IMR-90 (cell line): Measurements from ENCODE around the gene XRCC3. TPM values are rescaled to one million over a fixed set of nuclear protein-coding genes. Genes with fewer than 3 reads are reported as not detected.

Experiments used
- ATAC-seq: fragments of 200-7000 bp; cut with Tn5 transposase; 2 replicates; pipeline ENCODE4 v1.9.1; 2020; ENCODE audit warnings: low read depth, mild to moderate bottlenecking, moderate library complexity
- BruUV-seq: library from RNA; stranded (reverse); fragments of 400-500 nt; replicated peaks from 2 replicates; lab custom pipeline; 2021; lab: Mats Ljungman, UMichigan
- CTCF ChIA-PET: fragments of 300-600 bp; formaldehyde crosslinking; extraction: SDS; loops from one replicate; lab custom pipeline; 2021; ENCODE audit warnings: antibody characterized with exemption; lab: Yijun Ruan, JAX
- POLR2A ChIA-PET: fragments of 300-600 bp; sonication (Branson Sonifier 250); formaldehyde crosslinking; loops from one replicate; lab custom pipeline; 2022; ENCODE audit warnings: antibody characterized with exemption; ENCODE audit not compliant: unreplicated experiment; lab: Charles Lee
- DNase-seq: peaks from one replicate; pipeline ENCODE4 v3.0.0; 2013
- H2AFZ ChIP-seq: replicated peaks from 2 replicates; pipeline ENCODE3; 2013; ENCODE audit warnings: low read length, mild to moderate bottlenecking; ENCODE audit not compliant: poor library complexity
- H2AK5ac ChIP-seq: 2 replicates; pipeline ENCODE4 v1.6.1; 2013; ENCODE audit warnings: low read depth, low read length, inconsistent platforms
- H2AK9ac ChIP-seq: replicated peaks from 2 replicates; pipeline ENCODE3; 2013; ENCODE audit warnings: mild to moderate bottlenecking, low read depth, low read length, moderate library complexity; ENCODE audit not compliant: poor library complexity
- H2BK120ac ChIP-seq: 2 replicates; pipeline ENCODE4 v1.6.1; 2013; ENCODE audit warnings: low read depth, low read length, inconsistent platforms
- H2BK15ac ChIP-seq: 3 replicates; pipeline ENCODE4 v1.6.1; 2013; ENCODE audit warnings: low read depth, low read length, inconsistent platforms
- H2BK20ac ChIP-seq: 2 replicates; pipeline ENCODE4 v1.6.1; 2013; ENCODE audit warnings: low read depth, mild to moderate bottlenecking, inconsistent platforms, low read length, moderate library complexity
- H2BK5ac ChIP-seq: 2 replicates; pipeline ENCODE4 v1.6.1; 2013; ENCODE audit warnings: mild to moderate bottlenecking, low read depth, low read length, inconsistent platforms; ENCODE audit not compliant: poor library complexity, severe bottlenecking
- H3K14ac ChIP-seq: replicated peaks from 2 replicates; pipeline ENCODE4 v1.6.1; 2013; ENCODE audit warnings: low read depth, low read length, inconsistent platforms
- H3K18ac ChIP-seq: 2 replicates; pipeline ENCODE4 v1.6.1; 2013; ENCODE audit warnings: low read depth, low read length, control low read depth
- H3K23ac ChIP-seq: 2 replicates; pipeline ENCODE4 v1.6.1; 2013; ENCODE audit warnings: low read depth, low read length, inconsistent platforms
- H3K27ac ChIP-seq: 2 replicates; pipeline ENCODE4 v1.5.1; 2013; ENCODE audit warnings: mild to moderate bottlenecking, control low read depth, low read length; ENCODE audit not compliant: insufficient read depth
- H3K27me3 ChIP-seq: 2 replicates; pipeline ENCODE4 v1.6.1; 2013; ENCODE audit warnings: low read length; ENCODE audit not compliant: control insufficient read depth, insufficient read depth
- H3K36me3 ChIP-seq: 2 replicates; pipeline ENCODE4 v1.6.1; 2013; ENCODE audit warnings: low read length, mixed read lengths; ENCODE audit not compliant: control insufficient read depth, insufficient read depth
- H3K4ac ChIP-seq: 2 replicates; pipeline ENCODE4 v1.6.1; 2013; ENCODE audit warnings: low read depth, low read length, inconsistent platforms
- H3K4me1 ChIP-seq: 2 replicates; pipeline ENCODE4 v1.6.1; 2013; ENCODE audit warnings: low read length, mixed read lengths; ENCODE audit not compliant: control insufficient read depth, insufficient read depth
- H3K4me2 ChIP-seq: 2 replicates; pipeline ENCODE4 v1.6.1; 2013; ENCODE audit warnings: low read depth, mild to moderate bottlenecking, control low read depth, low read length, moderate library complexity
- H3K4me3 ChIP-seq: 2 replicates; pipeline ENCODE4 v1.5.1; 2013; ENCODE audit warnings: low read depth, mild to moderate bottlenecking, control low read depth, low read length, moderate library complexity; ENCODE audit not compliant: insufficient read depth
- H3K56ac ChIP-seq: 2 replicates; pipeline ENCODE4 v1.6.1; 2013; ENCODE audit warnings: low read length, inconsistent platforms; ENCODE audit not compliant: insufficient read depth; ENCODE audit errors: extremely low read depth
- H3K79me1 ChIP-seq, 2 experiments: 2 replicates each; pipeline ENCODE4 v1.6.1; 2013; ENCODE audit warnings: low read length in 2 of 2, inconsistent platforms in 1 of 2, low read depth in 1 of 2
- H3K9ac ChIP-seq: 2 replicates; pipeline ENCODE4 v1.6.1; 2013; ENCODE audit warnings: low read depth, low read length, control low read depth
- H3K9me1 ChIP-seq: 2 replicates; pipeline ENCODE4 v1.6.1; 2013; ENCODE audit warnings: low read length, inconsistent platforms; ENCODE audit not compliant: insufficient read depth
- H3K9me3 ChIP-seq: 2 replicates; pipeline ENCODE4 v1.6.1; 2013; ENCODE audit warnings: low read length; ENCODE audit not compliant: control insufficient read depth, insufficient read depth
- H4K20me1 ChIP-seq: 2 replicates; pipeline ENCODE4 v1.6.1; 2013; ENCODE audit warnings: low read length, inconsistent platforms; ENCODE audit not compliant: insufficient read depth
- H4K5ac ChIP-seq: 2 replicates; pipeline ENCODE4 v1.6.1; 2013; ENCODE audit warnings: mild to moderate bottlenecking, low read depth, low read length, control low read depth
- H4K8ac ChIP-seq, 2 experiments: 2 replicates each; pipeline ENCODE4 v1.6.1; 2013; ENCODE audit warnings: low read depth in 2 of 2, low read length in 2 of 2, control low read depth in 1 of 2, inconsistent platforms in 1 of 2
- H4K91ac ChIP-seq: 2 replicates; pipeline ENCODE4 v1.6.1; 2013; ENCODE audit warnings: low read depth, low read length, inconsistent platforms; ENCODE audit not compliant: insufficient read depth
- BHLHE40 ChIP-seq: fragments of 150-350 bp; IDR thresholded peaks from 2 replicates; pipeline ENCODE4 v1.6.1; 2016; ENCODE audit warnings: mild to moderate bottlenecking, low read depth, low read length
- RAD21 ChIP-seq: IDR thresholded peaks from 2 replicates; pipeline ENCODE4 v1.6.1; 2012; ENCODE audit warnings: low read length, improper control_type of control experiment
- RFX5 ChIP-seq: IDR thresholded peaks from 2 replicates; pipeline ENCODE4 v1.8.0; 2012; ENCODE audit warnings: low read depth, mild to moderate bottlenecking, low read length, moderate library complexity
- SMC3 ChIP-seq: fragments of 150-350 bp; IDR thresholded peaks from 2 replicates; pipeline ENCODE4 v1.6.1; 2016; ENCODE audit warnings: low read depth, mild to moderate bottlenecking, antibody characterized with exemption, low read length, moderate library complexity
- WGBS, 2 experiments: methylation state at CpG; one replicate each; pipeline versions ENCODE4 v1.1.5 to v1.1.7; 2013; ENCODE audit warnings: missing lambda C conversion rate in 2 of 2; ENCODE audit not compliant: insufficient read length in 1 of 2; ENCODE audit errors: extremely low coverage in 2 of 2; 5-methylcytosine and 5-hydroxymethylcytosine counted together
- dilution Hi-C: fragments of 300-500 bp; cut with HindIII; formaldehyde crosslinking; loops from one replicate; pipeline ENCODE4 v1.14.3; 2018; ENCODE audit warnings: low sequenced_read_pairs; ENCODE audit not compliant: unreplicated experiment
- in situ Hi-C: fragments of 300-500 bp; cut with MboI; formaldehyde crosslinking; loops from 3 replicates; pipeline ENCODE4 v1.14.3; 2019; ENCODE audit warnings: low sequenced_read_pairs, inconsistent platforms, mixed read lengths
- intact Hi-C: fragments of 100-400 bp; cut with micrococcal nuclease; formaldehyde crosslinking; loops from 2 replicates; pipeline ENCODE4 v1.10.0; 2022
- polyA plus RNA-seq, 3 experiments: library from polyadenylated mRNA; depleted of rRNA; stranded (reverse); fragments of >200 nt; gene quantifications; 2 replicates each; pipeline ENCODE4 v1.2.3, GENCODE V29; 2012; ENCODE audit warnings: low replicate concordance in 1 of 3
- total RNA-seq: library from RNA; depleted of rRNA; stranded (reverse); fragments of >200 nt; gene quantifications from 2 replicates; pipeline ENCODE4 v1.2.3, GENCODE V29; 2012
- TF ChIP-seq, protein P1 (sequence below): fragments of 150-350 bp; IDR thresholded peaks from 2 replicates; pipeline ENCODE4 v1.6.1; 2016; ENCODE audit warnings: low read depth, mild to moderate bottlenecking, low read length, moderate library complexity, borderline replicate concordance

Gene XRCC3
- total and polyA plus RNA-seq, 2 of the 4 experiments (the other 2 are of a cell fraction) = 8.1 to 9.5 TPM

DNA sequence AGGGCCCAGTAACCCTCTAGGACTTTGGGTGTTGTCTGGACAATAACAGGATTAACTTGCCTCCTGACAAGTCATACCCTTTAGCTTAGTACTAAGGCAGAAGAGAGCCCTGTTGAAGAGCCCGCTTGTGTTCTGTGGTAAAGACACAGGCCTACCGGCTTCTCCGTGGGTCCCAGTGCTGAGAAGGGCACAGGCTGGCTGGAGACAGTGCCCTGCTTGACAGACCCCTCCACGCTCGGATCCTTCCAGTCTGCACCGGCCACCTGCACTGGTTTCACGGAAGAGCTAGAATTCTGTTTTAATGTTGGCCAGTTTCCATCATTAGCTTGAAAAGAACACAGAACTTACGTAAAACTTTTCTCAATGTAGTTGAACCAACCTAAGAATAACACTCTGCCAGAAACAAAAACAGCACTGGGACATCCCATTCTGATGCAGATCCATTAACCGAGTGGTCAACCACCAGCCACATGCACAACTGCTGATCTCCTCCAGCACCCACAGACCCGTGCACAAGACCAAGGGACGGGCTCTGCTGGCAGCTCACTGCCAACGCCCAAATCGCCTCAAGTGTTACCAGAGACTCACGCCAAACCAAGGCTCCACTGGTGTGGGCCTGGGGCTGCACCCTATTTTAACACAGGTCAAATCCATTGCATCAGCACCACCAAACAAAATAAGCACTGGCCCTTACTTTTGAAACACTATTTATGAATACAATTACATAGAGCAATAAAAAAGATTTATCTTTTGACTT, 27.4 kb upstream of the XRCC3 start (continued):
- TF ChIP-seq BHLHE40 = no peak

DNA sequence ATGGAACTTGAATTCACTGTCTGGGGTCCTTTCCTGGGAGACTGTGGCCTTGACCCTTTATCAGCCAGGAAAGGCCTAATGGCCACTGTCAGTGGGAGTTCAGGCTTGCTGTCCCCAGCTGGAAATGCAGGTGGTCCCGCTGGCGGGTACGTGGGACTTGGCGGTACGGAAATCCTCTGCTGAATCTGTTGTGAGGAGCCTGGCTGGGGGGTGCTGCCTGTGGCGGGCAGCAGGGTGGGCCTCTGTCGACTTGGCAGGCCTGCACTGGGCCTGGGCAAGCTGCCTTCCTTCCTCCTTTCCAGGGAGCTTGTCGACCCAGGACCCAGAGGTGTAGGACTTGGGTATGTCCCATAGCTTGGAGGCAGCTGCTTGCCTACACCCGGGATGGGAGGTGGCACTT, 26.6 kb upstream of the XRCC3 start:
- intact Hi-C loops = no loop called here
- in situ Hi-C loops = no loop called here
- no peak overlapping the region for H3K27ac ChIP-seq

More for the DNA sequence above, 26.6 kb upstream of the XRCC3 start:
- ChIA-PET POLR2A (no interaction called here), CTCF (interaction anchor here (0.5 kb wide), 1 partner anchor 175 kb away, joined by 3 read pairs; no protein-coding TSS in a partner anchor)
- H4K20me1 ChIP-seq = no peaks in the 10 kb centered on the region
- dilution Hi-C loops = no loop called here
- H3K9me3 ChIP-seq = no peaks in the 10 kb centered on the region
- H4K91ac ChIP-seq = no peak overlapping the region
- H3K79me1 ChIP-seq = 0 out of 4 replicates have a peak, but pooled peaks cover 0 to 2% of the 10 kb centered on the region in 2 experiments
- peaks cover 7% of the 10 kb centered on the region; the same call in 1 of the 2 replicates for H3K9me1 ChIP-seq
- no peak overlapping the region for H2BK5ac ChIP-seq
- H2BK15ac ChIP-seq = no peak overlapping the region
- no peaks in the 10 kb centered on the region for H3K36me3 ChIP-seq
- no peak overlapping the region for H4K5ac ChIP-seq
- no peak overlapping the region for H2AFZ ChIP-seq
- no peak overlapping the region for H2BK20ac ChIP-seq
- H3K4me3 ChIP-seq = no peak overlapping the region
- 91% methylated on average over 6 of the region's 9 CpGs; no CpG with 5 or more reads in 1 of the 2 experiments for WGBS, 2 experiments
- H3K14ac ChIP-seq = no peak overlapping the region; the same call in 1 of the 2 replicates
- peaks cover 2% of the 10 kb centered on the region; the same call in 1 of the 2 replicates for H3K4me1 ChIP-seq
- H3K9ac ChIP-seq = no peak overlapping the region
- H3K4ac ChIP-seq = no peak overlapping the region
- no peak overlapping the region for H3K4me2 ChIP-seq
- BruUV-seq = no TSS peak
- ATAC-seq = no peak
- H4K8ac ChIP-seq = no peak overlapping the region
- DNase-seq = no peak
- TF ChIP-seq RFX5 (no peak), RAD21 (no peak), SMC3 (no peak)
- TF ChIP-seq, protein P1, sequence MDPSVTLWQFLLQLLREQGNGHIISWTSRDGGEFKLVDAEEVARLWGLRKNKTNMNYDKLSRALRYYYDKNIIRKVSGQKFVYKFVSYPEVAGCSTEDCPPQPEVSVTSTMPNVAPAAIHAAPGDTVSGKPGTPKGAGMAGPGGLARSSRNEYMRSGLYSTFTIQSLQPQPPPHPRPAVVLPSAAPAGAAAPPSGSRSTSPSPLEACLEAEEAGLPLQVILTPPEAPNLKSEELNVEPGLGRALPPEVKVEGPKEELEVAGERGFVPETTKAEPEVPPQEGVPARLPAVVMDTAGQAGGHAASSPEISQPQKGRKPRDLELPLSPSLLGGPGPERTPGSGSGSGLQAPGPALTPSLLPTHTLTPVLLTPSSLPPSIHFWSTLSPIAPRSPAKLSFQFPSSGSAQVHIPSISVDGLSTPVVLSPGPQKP = no peak
- H3K27me3 ChIP-seq = no peaks in the 10 kb centered on the region
- no peak overlapping the region for H3K18ac ChIP-seq
- no peak overlapping the region for H2AK9ac ChIP-seq
- no peak overlapping the region for H3K23ac ChIP-seq
- H3K56ac ChIP-seq = no peak overlapping the region
- no peak overlapping the region for H2BK120ac ChIP-seq
- H2AK5ac ChIP-seq = no peak overlapping the region
